ENCODE measurements around the gene PLAAT3. TPM values are rescaled to one million over a fixed set of nuclear protein-coding genes. Genes with fewer than 3 reads are reported as not detected.
A peak's percentile ranks its signal among the peaks of the same experiment; 100 is the strongest.

Gene PLAAT3
- total RNA-seq, 2 donors from 2014 or later, result 22.6 to 55.0 TPM

- Histone ChIP-seq H3K4me1 (peaks cover 4% of the 10 kb centered on the region), H3K27me3 (no peaks in the 10 kb centered on the region), H3K4me3 (no peak overlapping the region), H3K36me3 (replicated peaks in 1 of 2; ENCODE audit: insufficient read depth in 1 of 2, low read depth in 2 of 2) (no peaks in the 10 kb centered on the region), H3K9me3 (no peaks in the 10 kb centered on the region), H3K27ac (peak overlapping the region in 1 of 4 donors; percentile 19)
- ATAC-seq (no peak), DNase-seq (no peak)
- intact Hi-C loops (cut with DNase I), result no loop called here
- WGBS, 2 donors, result 36 to 39% methylated on average over 3 of the region's 3 CpGs
- TF ChIP-seq POLR2A (IDR thresholded peaks at IDR 0.05), result no peak
- TF ChIP-seq, protein P1, sequence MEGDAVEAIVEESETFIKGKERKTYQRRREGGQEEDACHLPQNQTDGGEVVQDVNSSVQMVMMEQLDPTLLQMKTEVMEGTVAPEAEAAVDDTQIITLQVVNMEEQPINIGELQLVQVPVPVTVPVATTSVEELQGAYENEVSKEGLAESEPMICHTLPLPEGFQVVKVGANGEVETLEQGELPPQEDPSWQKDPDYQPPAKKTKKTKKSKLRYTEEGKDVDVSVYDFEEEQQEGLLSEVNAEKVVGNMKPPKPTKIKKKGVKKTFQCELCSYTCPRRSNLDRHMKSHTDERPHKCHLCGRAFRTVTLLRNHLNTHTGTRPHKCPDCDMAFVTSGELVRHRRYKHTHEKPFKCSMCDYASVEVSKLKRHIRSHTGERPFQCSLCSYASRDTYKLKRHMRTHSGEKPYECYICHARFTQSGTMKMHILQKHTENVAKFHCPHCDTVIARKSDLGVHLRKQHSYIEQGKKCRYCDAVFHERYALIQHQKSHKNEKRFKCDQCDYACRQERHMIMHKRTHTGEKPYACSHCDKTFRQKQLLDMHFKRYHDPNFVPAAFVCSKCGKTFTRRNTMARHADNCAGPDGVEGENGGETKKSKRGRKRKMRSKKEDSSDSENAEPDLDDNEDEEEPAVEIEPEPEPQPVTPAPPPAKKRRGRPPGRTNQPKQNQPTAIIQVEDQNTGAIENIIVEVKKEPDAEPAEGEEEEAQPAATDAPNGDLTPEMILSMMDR (IDR thresholded peaks at IDR 0.05), result no peak
Measured at GRCh38 chr11:63616953-63617352, 2.7 kb upstream of the PLAAT3 start.

DNA sequence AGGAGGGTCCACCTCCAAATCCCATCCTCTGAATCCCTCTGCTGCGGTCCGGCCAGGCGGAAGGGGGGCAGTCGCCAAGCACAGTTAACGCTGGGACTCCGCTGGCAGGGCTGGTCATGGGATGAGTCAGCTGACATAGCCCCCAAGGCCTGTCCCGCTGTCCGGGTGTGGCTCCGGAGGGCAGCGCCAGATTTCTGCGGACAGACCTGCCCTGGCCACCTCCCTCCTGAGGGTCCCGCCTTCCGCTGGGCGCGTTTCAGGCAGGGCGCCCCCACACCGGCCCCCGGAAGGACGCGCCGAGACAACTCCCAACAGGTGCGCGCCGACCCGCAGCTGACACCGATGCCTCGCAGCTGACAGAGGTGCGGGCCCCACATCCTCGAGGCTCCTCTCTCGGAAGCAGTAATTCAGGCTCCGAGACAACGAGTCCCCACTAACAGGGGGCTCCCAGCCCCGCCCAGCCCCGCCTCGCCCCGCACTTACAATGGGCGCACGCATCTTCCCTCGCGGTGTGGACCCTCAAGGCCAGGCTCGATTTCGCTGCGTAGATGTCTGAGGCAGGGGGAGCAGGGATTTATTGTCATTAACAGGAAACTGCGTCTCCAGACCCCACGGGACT lies 607 bp downstream of the PLAAT3 start:
- TF ChIP-seq POLR2A (IDR thresholded peaks at IDR 0.05), result no peak
- 1 to 12% methylated on average over 6 to 45 of the region's 45 CpGs for WGBS, 2 donors

GRCh38 chr11:63612181-63612580 lies 2.1 kb downstream of the PLAAT3 start:
- H3K27ac ChIP-seq, result no peak overlapping the region
- no peaks in the 10 kb centered on the region for H3K9me3 ChIP-seq
- intact Hi-C loops (cut with DNase I), result no loop called here
- no peak for ATAC-seq
- H3K27me3 ChIP-seq, result no peaks in the 10 kb centered on the region
- TF ChIP-seq POLR2A (IDR thresholded peaks at IDR 0.05), result no peak
- TF ChIP-seq, protein P1 (IDR thresholded peaks at IDR 0.05), result no peak
- H3K36me3 ChIP-seq (replicated peaks in 1 of 2; ENCODE audit: insufficient read depth in 1 of 2, low read depth in 2 of 2), result no peaks in the 10 kb centered on the region
- no peak overlapping the region for H3K4me3 ChIP-seq
- DNase-seq, result no peak
- H3K4me1 ChIP-seq, result peaks cover 18% of the 10 kb centered on the region

More for the DNA sequence above, 607 bp downstream of the PLAAT3 start:
- ATAC-seq (peak; percentile 33), DNase-seq (peak; percentile 34 to 69 (median 44))
- Histone ChIP-seq H3K4me1 (peaks cover 18% of the 10 kb centered on the region), H3K4me3 (peak overlapping the region; percentile 49 to 92), H3K9me3 (no peaks in the 10 kb centered on the region), H3K36me3 (replicated peaks in 1 of 2; ENCODE audit: insufficient read depth in 1 of 2, low read depth in 2 of 2) (no peaks in the 10 kb centered on the region), H3K27me3 (no peaks in the 10 kb centered on the region), H3K27ac (peak overlapping the region in 3 of 4 donors; percentile 63 to 85 (median 72))
- intact Hi-C loops (cut with DNase I), result no loop called here

DNA sequence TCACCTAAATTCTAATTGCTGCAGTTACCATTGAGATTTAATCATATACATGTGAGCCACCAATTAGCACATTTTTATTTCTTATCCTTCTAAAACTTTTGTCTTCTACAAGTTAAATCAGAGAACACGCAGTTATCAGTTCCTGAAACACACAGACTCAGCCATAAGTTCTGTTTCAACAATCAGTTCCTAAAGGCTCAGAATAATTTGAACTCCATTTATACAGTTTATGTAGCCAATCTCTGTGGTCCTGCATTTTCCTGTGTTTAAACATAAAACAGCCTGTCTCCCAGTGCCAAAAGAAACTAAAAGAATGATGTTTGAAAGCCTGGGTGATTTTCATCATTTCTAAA lies 2.9 kb downstream of the PLAAT3 start:
- WGBS, 2 donors, result 43 to 55% methylated on average over 1 of the region's 1 CpG
- Histone ChIP-seq H3K4me1 (peaks cover 18% of the 10 kb centered on the region), H3K4me3 (no peak overlapping the region), H3K27ac (peak overlapping the region in 1 of 4 donors; percentile 29), H3K36me3 (replicated peaks in 1 of 2; ENCODE audit: insufficient read depth in 1 of 2, low read depth in 2 of 2) (no peaks in the 10 kb centered on the region), H3K27me3 (no peaks in the 10 kb centered on the region), H3K9me3 (no peaks in the 10 kb centered on the region)
- TF ChIP-seq POLR2A (IDR thresholded peaks at IDR 0.05), result no peak
- TF ChIP-seq, protein P1 (IDR thresholded peaks at IDR 0.05), result no peak
- intact Hi-C loops (cut with DNase I), result no loop called here
- ATAC-seq (no peak), DNase-seq (no peak)

GRCh38 chr11:63610604-63611394 lies 3.4 kb downstream of the PLAAT3 start:
- 75 to 88% methylated on average over 14 of the region's 14 CpGs for WGBS, 2 donors
- peaks cover 18% of the 10 kb centered on the region for H3K4me1 ChIP-seq
- no peak for DNase-seq
- H3K27ac ChIP-seq, result peak overlapping the region in 1 of 4 donors; percentile 29
- H3K4me3 ChIP-seq, result no peak overlapping the region
- no peak for TF ChIP-seq POLR2A (IDR thresholded peaks at IDR 0.05)
- TF ChIP-seq, protein P1 (IDR thresholded peaks at IDR 0.05), result no peak
- no peaks in the 10 kb centered on the region for H3K27me3 ChIP-seq
- no peak for ATAC-seq
- H3K9me3 ChIP-seq, result no peaks in the 10 kb centered on the region
- intact Hi-C loops (cut with DNase I), result no loop called here
- H3K36me3 ChIP-seq (replicated peaks in 1 of 2; ENCODE audit: insufficient read depth in 1 of 2, low read depth in 2 of 2), result no peaks in the 10 kb centered on the region
